Stomach (tissue), 9 donors: Measurements from ENCODE around the gene DCC. TPM values are rescaled to one million over a fixed set of nuclear protein-coding genes. Genes with fewer than 3 reads are reported as not detected.

ENCODE experiments used
- DNase-seq, 2 donors: peaks; one replicate each; pipeline versions ENCODE4 v3.0.0 to v3.0.0-alpha.2; 2013 to 2019
- H3K27ac ChIP-seq, 5 donors: fragments of 200-600 bp in 4 of 5; sonication (generic) in 4 of 5; one replicate each; pipeline ENCODE4 v1.5.1; 2013 to 2019; ENCODE audit warnings: mild to moderate bottlenecking in 1 of 5, moderate library complexity in 1 of 5
- H3K27me3 ChIP-seq, 3 donors: fragments of 200-600 bp; sonication (generic); one replicate each; pipeline ENCODE4 v1.5.1; 2017 to 2019; ENCODE audit warnings: mixed run types in 1 of 3
- H3K36me3 ChIP-seq, 4 donors: fragments of 200-600 bp; sonication (generic); 1 replicate in 3 of 4; 2 replicates in 1 of 4; pipeline ENCODE4 v1.5.1; 2016 to 2019
- H3K4me1 ChIP-seq, 4 donors: fragments of 200-600 bp; sonication (generic); one replicate each; pipeline ENCODE4 v1.5.1; 2016 to 2019
- H3K4me3 ChIP-seq, 4 donors: fragments of 200-600 bp; sonication (generic) in 3 of 4; one replicate each; pipeline ENCODE4 v1.5.1; 2016 to 2019; ENCODE audit warnings: mild to moderate bottlenecking in 1 of 4
- H3K9me3 ChIP-seq, 4 donors: fragments of 200-600 bp; sonication (generic); one replicate each; pipeline ENCODE4 v1.5.1; 2016 to 2019
- CTCF ChIP-seq, 7 experiments: fragments of 450-650 bp in 4 of 7; fragments of 200-600 bp in 3 of 7; sonication (generic) in 3 of 7; IDR thresholded peaks; one replicate each; pipeline ENCODE4 v1.5.1; 2016 to 2019; ENCODE audit warnings: antibody characterized with exemption in 7 of 7, control low read depth in 2 of 7, mild to moderate bottlenecking in 1 of 7
- EP300 ChIP-seq: sonication (generic); formaldehyde crosslinking; IDR thresholded peaks from one replicate; pipeline ENCODE4 v1.6.1; 2017; ENCODE audit warnings: antibody characterized with exemption
- POLR2A ChIP-seq, 4 donors: fragments of 450-650 bp; IDR thresholded peaks; one replicate each; pipeline ENCODE4 v1.6.1; 2016; ENCODE audit warnings: antibody characterized with exemption in 4 of 4, control low read depth in 2 of 4, mild to moderate bottlenecking in 1 of 4, moderate library complexity in 1 of 4
- POLR2AphosphoS5 ChIP-seq, 3 donors: sonication (generic); formaldehyde crosslinking; IDR thresholded peaks; one replicate each; pipeline ENCODE4 v1.6.1; 2016; ENCODE audit warnings: antibody characterized with exemption in 3 of 3
- WGBS, 5 donors: extraction: QIAGEN DNeasy Blood & Tissue Kit in 3 of 5; methylation state at CpG; one replicate each; pipeline versions ENCODE4 v1.1.5 to v1.1.7; 2013 to 2018; 5-methylcytosine and 5-hydroxymethylcytosine counted together
- intact Hi-C: fragments of 100-400 bp; cut with DNase I; formaldehyde crosslinking; loops from one replicate; pipeline ENCODE4 v1.15.1; 2023; ENCODE audit warnings: low total_unique reads
- polyA plus RNA-seq, 3 donors: library from polyadenylated mRNA; stranded (reverse); fragments of 200-250 nt; gene quantifications; one replicate each; pipeline ENCODE4 v1.2.3, GENCODE V29; 2013
- total RNA-seq, 5 donors: library from RNA; depleted of rRNA; stranded (reverse); fragments of >200 nt; gene quantifications; one replicate each; pipeline versions ENCODE4 v1.1.0 to v1.2.3, GENCODE V29; 2014 to 2016
- donor health status: healthy with polysubstance abuse.
- donor health status: Bipolar disorder and iron deficiency.
- donor health status: healthy.

DCC gene
- total and polyA plus RNA-seq, 8 donors, result 0.58 to 1.7 TPM; not detected in 6

GRCh38 chr18:52422985-52423601 lies 83.1 kb downstream of the DCC start:
- Histone ChIP-seq H3K36me3 (no peaks in the 10 kb centered on the region), H3K27ac (no peak overlapping the region), H3K4me3 (no peak overlapping the region), H3K9me3 (no peaks in the 10 kb centered on the region), H3K4me1 (no peaks in the 10 kb centered on the region), H3K27me3 (no peaks in the 10 kb centered on the region)
- intact Hi-C loops, result no loop called here
- 29 to 41% (median 32%) methylated on average over 3 of the region's 3 CpGs for WGBS, 5 donors
- DNase-seq, result no peak
- no peak for TF ChIP-seq EP300
- no peak for TF ChIP-seq POLR2A (IDR thresholded peaks at IDR 0.05)
- TF ChIP-seq POLR2AphosphoS5 (IDR thresholded peaks at IDR 0.05), result no peak
- no peak for TF ChIP-seq CTCF (IDR thresholded peaks at IDR 0.05)

GRCh38 chr18:52426041-52426440 lies 86.0 kb downstream of the DCC start:
- Histone ChIP-seq H3K27ac (no peak overlapping the region), H3K4me3 (no peak overlapping the region), H3K9me3 (no peaks in the 10 kb centered on the region), H3K4me1 (no peaks in the 10 kb centered on the region), H3K27me3 (no peaks in the 10 kb centered on the region), H3K36me3 (no peaks in the 10 kb centered on the region)
- no peak for DNase-seq
- intact Hi-C loops, result no loop called here
- 45 to 64% (median 48%) methylated on average over 4 of the region's 4 CpGs for whole genome bisulfite sequencing, 5 donors
- TF ChIP-seq CTCF (IDR thresholded peaks at IDR 0.05), result no peak
- TF ChIP-seq EP300, result no peak
- TF ChIP-seq POLR2AphosphoS5 (IDR thresholded peaks at IDR 0.05), result no peak
- no peak for TF ChIP-seq POLR2A (IDR thresholded peaks at IDR 0.05)

GRCh38 chr18:52426462-52426861 lies 86.5 kb downstream of the DCC start:
- no peaks in the 10 kb centered on the region for H3K36me3 ChIP-seq
- WGBS, 5 donors, result 30 to 50% (median 46%) methylated on average over 1 of the region's 1 CpG
- DNase-seq, result no peak
- no peak for TF ChIP-seq POLR2A (IDR thresholded peaks at IDR 0.05)
- no peak for TF ChIP-seq CTCF (IDR thresholded peaks at IDR 0.05)
- TF ChIP-seq POLR2AphosphoS5 (IDR thresholded peaks at IDR 0.05), result no peak
- TF ChIP-seq EP300, result no peak
- no peak overlapping the region for H3K4me3 ChIP-seq
- no peaks in the 10 kb centered on the region for H3K4me1 ChIP-seq
- no peak overlapping the region for H3K27ac ChIP-seq
- no peaks in the 10 kb centered on the region for H3K9me3 ChIP-seq
- H3K27me3 ChIP-seq, result no peaks in the 10 kb centered on the region
- intact Hi-C loops, result no loop called here

- Histone ChIP-seq H3K4me1 (no peaks in the 10 kb centered on the region), H3K9me3 (no peaks in the 10 kb centered on the region), H3K27ac (no peak overlapping the region), H3K36me3 (no peaks in the 10 kb centered on the region), H3K27me3 (no peaks in the 10 kb centered on the region), H3K4me3 (no peak overlapping the region)
- 73 to 85% (median 77%) methylated on average over 4 of the region's 4 CpGs for WGBS, 5 donors
- TF ChIP-seq POLR2AphosphoS5 (IDR thresholded peaks at IDR 0.05), result no peak
- no peak for TF ChIP-seq EP300
- TF ChIP-seq CTCF (IDR thresholded peaks at IDR 0.05), result no peak
- DNase-seq, result no peak
- intact Hi-C loops, result no loop called here
Observed at GRCh38 chr18:52427521-52428175, 87.7 kb downstream of the DCC start.
